Astrocyte (in vitro differentiated cells and primary cell): ENCODE results near the gene OPCML.

Experiments
- CTCF ChIP-seq: IDR thresholded peaks from 2 replicates; pipeline ENCODE4 v1.5.1; 2011; ENCODE audit warnings: low read depth, mild to moderate bottlenecking, inconsistent platforms, low read length, moderate library complexity; ENCODE audit not compliant: insufficient read depth
- EZH2 ChIP-seq: IDR thresholded peaks from 2 replicates; pipeline ENCODE4 v1.6.1; 2012; ENCODE audit warnings: mild to moderate bottlenecking, low read length, inconsistent platforms; ENCODE audit not compliant: insufficient read depth

GRCh38 chr11:132456751-132457328 lies 1075.5 kb downstream of the OPCML start:
- TF ChIP-seq CTCF = no peak
- no peak for TF ChIP-seq EZH2
